HepG2 (cell line): Measurements from ENCODE around the gene RFX7. TPM values are rescaled to one million over a fixed set of nuclear protein-coding genes. Genes with fewer than 3 reads are reported as not detected.
A peak's percentile ranks its signal among the peaks of the same experiment; 100 is the strongest.

Experiments used
- ATF3 ChIP-seq: sonication (generic); formaldehyde crosslinking; IDR thresholded peaks from 2 replicates; pipeline ENCODE4 v1.4.0; 2020; ENCODE audit warnings: missing genetic modification reagents
- ELF1 ChIP-seq: sonication (generic); formaldehyde crosslinking; IDR thresholded peaks from 2 replicates; pipeline ENCODE4 v1.4.0; 2020; ENCODE audit warnings: missing genetic modification reagents
- ELF3 ChIP-seq: IDR thresholded peaks from 2 replicates; pipeline ENCODE4 v1.6.1; 2016; ENCODE audit warnings: missing genetic modification reagents, missing compliant biosample characterization
- HDAC1 ChIP-seq: sonication (generic); formaldehyde crosslinking; IDR thresholded peaks from 2 replicates; pipeline ENCODE4 v1.5.1; 2020; ENCODE audit warnings: mild to moderate bottlenecking, missing genetic modification reagents
- HOXA5 ChIP-seq: sonication (generic); formaldehyde crosslinking; IDR thresholded peaks from 2 replicates; pipeline ENCODE4 v1.4.0; 2020; ENCODE audit warnings: missing genetic modification reagents
- KIAA2018 ChIP-seq: sonication (generic); formaldehyde crosslinking; IDR thresholded peaks from 2 replicates; pipeline ENCODE4 v1.5.0; 2020; ENCODE audit warnings: mild to moderate bottlenecking, missing genetic modification reagents, borderline replicate concordance
- MEF2D ChIP-seq: sonication (generic); formaldehyde crosslinking; IDR thresholded peaks from 2 replicates; pipeline ENCODE4 v1.5.1; 2020; ENCODE audit warnings: mild to moderate bottlenecking, missing genetic modification reagents
- MYNN ChIP-seq: sonication (generic); formaldehyde crosslinking; IDR thresholded peaks from 2 replicates; pipeline ENCODE4 v1.4.0; 2020; ENCODE audit warnings: mild to moderate bottlenecking, low read depth, missing genetic modification reagents
- NCOA2 ChIP-seq: sonication (generic); formaldehyde crosslinking; IDR thresholded peaks from 2 replicates; pipeline ENCODE4 v1.8.0; 2022; ENCODE audit warnings: inconsistent platforms
- PHF5A ChIP-seq: IDR thresholded peaks from one replicate; pipeline ENCODE4 v1.6.1; 2018; ENCODE audit warnings: low read depth, missing genetic modification reagents; ENCODE audit not compliant: unreplicated experiment
- PPARG ChIP-seq: conservative IDR thresholded peaks from 2 replicates; pipeline ENCODE4 v1.6.1; 2016; ENCODE audit warnings: missing biosample characterization, missing genetic modification reagents
- RCOR2 ChIP-seq: IDR thresholded peaks from 2 replicates; pipeline ENCODE4 v1.6.1; 2016; ENCODE audit warnings: missing biosample characterization, missing genetic modification reagents
- SATB2 ChIP-seq: sonication (generic); formaldehyde crosslinking; IDR thresholded peaks from 2 replicates; pipeline ENCODE4 v1.5.0; 2020; ENCODE audit warnings: missing genetic modification reagents
- SKIL ChIP-seq: sonication (generic); formaldehyde crosslinking; IDR thresholded peaks from 2 replicates; pipeline ENCODE4 v1.8.0; 2022; ENCODE audit warnings: missing genetic modification reagents, mild to moderate bottlenecking, moderate library complexity, borderline replicate concordance
- SMAD9 ChIP-seq: sonication (generic); formaldehyde crosslinking; IDR thresholded peaks from 2 replicates; pipeline ENCODE4 v1.5.1; 2020; ENCODE audit warnings: mild to moderate bottlenecking, missing genetic modification reagents
- TCF7 ChIP-seq: sonication (generic); IDR thresholded peaks from 2 replicates; pipeline ENCODE4 v1.6.1; 2016; ENCODE audit warnings: antibody characterized with exemption, low read depth
- ZFP62 ChIP-seq: sonication (generic); formaldehyde crosslinking; IDR thresholded peaks from 2 replicates; pipeline ENCODE4 v1.4.0; 2020; ENCODE audit warnings: missing genetic modification reagents
- ZNF260 ChIP-seq: sonication (generic); formaldehyde crosslinking; IDR thresholded peaks from 2 replicates; pipeline ENCODE4 v1.4.0; 2020; ENCODE audit warnings: missing genetic modification reagents, low read depth, mild to moderate bottlenecking, borderline replicate concordance
- ZNF589 ChIP-seq: sonication (generic); formaldehyde crosslinking; conservative IDR thresholded peaks from 2 replicates; pipeline ENCODE4 v1.8.0; 2022; ENCODE audit warnings: mild to moderate bottlenecking, moderate library complexity, missing genetic modification reagents
- ZNF83 ChIP-seq: sonication (generic); formaldehyde crosslinking; IDR thresholded peaks from 2 replicates; pipeline ENCODE4 v1.4.0; 2020; ENCODE audit warnings: missing genetic modification reagents, mild to moderate bottlenecking, borderline replicate concordance
- polyA plus RNA-seq, 8 experiments: library from polyadenylated mRNA; depleted of rRNA in 3 of 8; stranded (reverse) in 7 of 8; unstranded in 1 of 8; fragments of >200 nt; fragmentation: Illumina TruSeq in 4 of 8; extraction: Trizol in 4 of 8; gene quantifications; 2 replicates each; pipeline versions ENCODE4 v1.2.1 to v1.2.3, GENCODE V29; 2011 to 2016; ENCODE audit warnings: low read depth in 4 of 8, missing spikeins in 1 of 8, mixed read lengths in 1 of 8; ENCODE audit not compliant: insufficient read depth in 1 of 8
- total RNA-seq, 5 experiments: library from RNA; depleted of rRNA; stranded (reverse); fragments of >200 nt; fragmentation: Illumina TruSeq; extraction: Trizol; gene quantifications; 2 replicates each; pipeline ENCODE4 v1.2.3, GENCODE V29; 2016; ENCODE audit warnings: low read depth in 1 of 5

The RFX7 gene
- total and polyA plus RNA-seq, 2 of the 13 experiments (the other 11 are each of a cell fraction or from before 2014, with no cell fraction given): 8.5 to 10.4 TPM

GRCh38 chr15:56040081-56041035 is 203.3 kb downstream of the RFX7 start (continued):
- TF ChIP-seq KIAA2018 (no peak), MYNN (CRISPR knock-in tag) (no peak), ATF3 (CRISPR knock-in tag) (peak; percentile 98), MEF2D (no peak), ELF3 (peak; percentile 68; the same call in 1 of the 2 replicates), RCOR2 (CRISPR knock-in tag) (peak; percentile 42; the same call in 1 of the 2 replicates), ZNF260 (CRISPR knock-in tag) (no peak), HOXA5 (CRISPR knock-in tag) (peak; percentile 73; the same call in 1 of the 2 replicates), SATB2 (CRISPR knock-in tag) (0 out of 2 replicates have a peak, but pooled peaks have one; percentile 29), ZNF83 (CRISPR knock-in tag) (no peak), PPARG (CRISPR knock-in tag) (no peak), ZNF589 (no peak), ZFP62 (CRISPR knock-in tag) (no peak), TCF7 (no peak; the same call in 1 of the 2 replicates), SKIL (CRISPR knock-in tag) (no peak), ELF1 (peak; percentile 39; the same call in 1 of the 2 replicates), HDAC1 (CRISPR knock-in tag) (peak; percentile 25; the same call in 1 of the 2 replicates), NCOA2 (CRISPR knock-in tag) (peak; percentile 89), PHF5A (CRISPR knock-in tag) (no peak), SMAD9 (CRISPR knock-in tag) (no peak)
